ENCODE data around the gene RITA1. TPM values are rescaled to one million over a fixed set of nuclear protein-coding genes. Genes with fewer than 3 reads are reported as not detected.
"Not testable (repeated sequence)": the region's sequence is repeated elsewhere in the genome, so short reads cannot be mapped to it uniquely, and the experiment has no call there.

Gene RITA1
- total and polyA plus RNA-seq, 2 of the 4 experiments (the other 2 are of a cell fraction), result 14.2 to 14.7 TPM

GRCh38 chr12:113206802-113207201, 21.3 kb downstream of the RITA1 start:
- H3K23ac ChIP-seq (ENCODE audit: low read depth, low read length); H3K14ac ChIP-seq (replicated peaks; ENCODE audit: low read depth, low read length); H3K36me3 ChIP-seq (ENCODE audit: control insufficient read depth, insufficient read depth, low read length); H2AK5ac ChIP-seq (ENCODE audit: low read depth, low read length); H3K4me2 ChIP-seq (ENCODE audit: low read depth, low read length); H4K5ac ChIP-seq (ENCODE audit: low read depth, low read length); H2AK9ac ChIP-seq (replicated peaks; ENCODE audit: low read depth, low read length, poor library complexity); H2BK20ac ChIP-seq (ENCODE audit: low read depth, low read length); ATAC-seq (ENCODE audit: low read depth); H3K9me3 ChIP-seq (ENCODE audit: control insufficient read depth, insufficient read depth, low read length); H2AFZ ChIP-seq (replicated peaks; ENCODE audit: low read length, poor library complexity); in situ Hi-C loops (cut with MboI; ENCODE audit: low sequenced_read_pairs); H3K4me1 ChIP-seq (ENCODE audit: control insufficient read depth, insufficient read depth, low read length); H2BK5ac ChIP-seq (ENCODE audit: low read depth, low read length, poor library complexity, severe bottlenecking); H3K4ac ChIP-seq (ENCODE audit: low read depth, low read length); H3K9ac ChIP-seq (ENCODE audit: low read depth, low read length); DNase-seq; CTCF ChIA-PET; H4K8ac ChIP-seq (ENCODE audit: low read depth in 2 of 2, low read length in 2 of 2); H2BK15ac ChIP-seq (ENCODE audit: low read depth, low read length); dilution Hi-C loops (cut with HindIII; ENCODE audit: low sequenced_read_pairs, unreplicated experiment); H3K27me3 ChIP-seq (ENCODE audit: control insufficient read depth, insufficient read depth, low read length); H3K27ac ChIP-seq (ENCODE audit: insufficient read depth, low read length); BruUV-seq (replicated peaks); H4K91ac ChIP-seq (ENCODE audit: insufficient read depth, low read depth, low read length); H3K4me3 ChIP-seq (ENCODE audit: insufficient read depth, low read depth, low read length); H2BK120ac ChIP-seq (ENCODE audit: low read depth, low read length); H4K20me1 ChIP-seq (ENCODE audit: insufficient read depth, low read length); H3K56ac ChIP-seq (ENCODE audit: extremely low read depth, insufficient read depth, low read length); H3K79me1 ChIP-seq (ENCODE audit: low read depth in 1 of 2, low read length in 2 of 2); intact Hi-C loops (cut with micrococcal nuclease); POLR2A ChIA-PET (ENCODE audit: unreplicated experiment); H3K18ac ChIP-seq (ENCODE audit: low read depth, low read length): not testable (repeated sequence)
- no CpG with 5 or more reads among the region's 5 CpGs for WGBS, 2 experiments (ENCODE audit: extremely low coverage in 2 of 2, insufficient read length in 1 of 2)
- peaks cover 11% of the 10 kb centered on the region; the same call in 1 of the 2 replicates for H3K9me1 ChIP-seq (ENCODE audit: insufficient read depth, low read length)

Measured in IMR-90 (cell line).